GM10847 (cell line): ENCODE results near the gene CLDND2.

Experiments used
- POLR2A ChIP-seq: IDR thresholded peaks from 2 replicates; pipeline ENCODE4 v1.6.1; 2011; ENCODE audit not compliant: insufficient read length; ENCODE audit errors: extremely low read depth

CLDND2 gene

GRCh38 chr19:51346742-51347141, 22.1 kb downstream of the CLDND2 start:
- TF ChIP-seq POLR2A, result no peak

GRCh38 chr19:51345076-51345620, 23.7 kb downstream of the CLDND2 start:
- TF ChIP-seq POLR2A, result no peak

DNA sequence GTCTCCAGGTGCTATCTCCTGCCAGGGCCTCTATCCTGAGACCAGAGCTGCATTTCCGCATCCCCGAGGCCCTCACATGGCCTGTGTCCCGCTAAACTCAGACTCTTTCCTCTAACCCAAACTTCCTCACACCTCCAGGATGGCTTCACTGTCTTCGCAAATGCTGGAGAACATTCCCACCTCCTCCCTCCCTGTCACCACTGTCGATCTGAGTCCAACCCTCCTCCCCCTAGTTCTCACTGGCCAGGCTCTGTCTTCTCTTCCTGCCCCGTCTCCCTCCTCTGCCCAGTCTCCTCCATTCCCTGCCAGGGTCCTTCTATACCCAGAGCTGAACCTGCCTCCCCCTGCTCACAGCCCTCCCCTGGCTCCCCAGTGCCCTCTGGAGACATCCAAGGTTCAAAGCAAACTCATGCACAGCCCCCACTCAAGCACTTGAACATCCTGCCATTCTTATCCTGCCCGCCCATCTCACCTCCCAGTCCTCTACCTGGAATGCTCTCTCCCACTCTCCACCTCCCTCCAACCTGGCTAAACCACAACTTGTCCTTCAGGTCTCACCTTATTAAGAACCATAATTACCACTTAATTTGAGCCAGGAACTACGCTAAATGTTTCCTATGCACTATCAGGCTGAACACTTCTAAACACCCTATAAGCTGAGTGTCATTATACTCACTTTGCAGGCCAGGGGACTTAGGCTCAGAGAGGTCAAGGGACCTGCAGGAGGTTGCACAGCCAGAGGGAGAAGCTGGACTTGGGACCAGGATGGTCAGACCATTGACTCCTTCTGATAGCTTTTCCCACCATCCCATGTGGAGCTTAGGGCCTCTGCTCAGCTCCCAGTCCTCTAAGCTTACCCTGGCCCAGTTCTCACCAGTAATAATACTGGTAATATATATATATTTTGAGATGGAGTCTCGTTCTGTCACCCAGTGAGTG, 25.9 kb downstream of the CLDND2 start:
- TF ChIP-seq POLR2A, result no peak

GRCh38 chr19:51341976-51342580, 26.7 kb downstream of the CLDND2 start, which contains the start of gene VSIG10L:
VSIG10L (minus strand) TSS chr19:51342139; CDS start chr19:51342124, 15 bp downstream.
- TF ChIP-seq POLR2A, result no peak

DNA sequence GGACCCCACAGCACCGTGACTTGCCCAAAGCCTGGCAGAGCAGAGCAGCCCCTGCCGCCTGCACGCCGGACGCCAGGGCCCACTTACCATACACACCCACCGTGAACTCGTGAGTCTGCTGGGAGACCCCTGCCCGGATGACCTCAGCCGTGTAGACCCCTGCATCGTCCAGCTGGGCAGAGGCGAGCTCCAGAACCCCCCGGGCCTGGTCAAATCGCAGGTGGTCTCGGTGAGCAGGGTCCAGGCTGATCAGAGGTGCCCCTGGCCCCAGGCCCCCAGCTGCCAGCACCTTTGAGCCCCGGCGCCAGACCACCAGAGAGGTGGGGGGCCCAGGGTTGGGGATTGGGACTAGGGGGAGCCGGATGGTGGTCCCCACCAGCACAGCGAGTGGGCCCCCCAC, 27.7 kb downstream of the CLDND2 start:
- TF ChIP-seq POLR2A, result no peak

GRCh38 chr19:51339687-51340656, 28.8 kb downstream of the CLDND2 start:
- TF ChIP-seq POLR2A, result no peak

DNA sequence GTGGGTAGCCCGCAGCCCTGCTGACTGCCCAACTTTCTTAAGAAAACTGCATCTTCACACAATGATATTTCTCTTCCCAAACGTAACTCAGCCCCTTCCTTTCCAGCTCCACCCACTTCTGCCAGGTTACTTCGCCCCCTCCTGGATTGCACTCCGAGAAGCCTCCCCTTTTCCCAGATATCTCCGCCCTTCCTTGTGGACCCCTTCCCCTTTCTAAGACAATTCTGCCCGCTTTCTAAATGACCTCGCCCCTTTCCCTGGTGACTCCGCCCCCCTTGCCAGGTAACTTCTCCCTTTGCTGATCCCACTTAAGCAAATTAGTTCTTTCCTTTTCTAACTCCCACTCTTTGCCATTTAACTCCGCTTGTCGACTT, 29.5 kb downstream of the CLDND2 start:
- TF ChIP-seq POLR2A, result no peak

GRCh38 chr19:51338563-51339312, 30.1 kb downstream of the CLDND2 start:
- TF ChIP-seq POLR2A, result no peak

DNA sequence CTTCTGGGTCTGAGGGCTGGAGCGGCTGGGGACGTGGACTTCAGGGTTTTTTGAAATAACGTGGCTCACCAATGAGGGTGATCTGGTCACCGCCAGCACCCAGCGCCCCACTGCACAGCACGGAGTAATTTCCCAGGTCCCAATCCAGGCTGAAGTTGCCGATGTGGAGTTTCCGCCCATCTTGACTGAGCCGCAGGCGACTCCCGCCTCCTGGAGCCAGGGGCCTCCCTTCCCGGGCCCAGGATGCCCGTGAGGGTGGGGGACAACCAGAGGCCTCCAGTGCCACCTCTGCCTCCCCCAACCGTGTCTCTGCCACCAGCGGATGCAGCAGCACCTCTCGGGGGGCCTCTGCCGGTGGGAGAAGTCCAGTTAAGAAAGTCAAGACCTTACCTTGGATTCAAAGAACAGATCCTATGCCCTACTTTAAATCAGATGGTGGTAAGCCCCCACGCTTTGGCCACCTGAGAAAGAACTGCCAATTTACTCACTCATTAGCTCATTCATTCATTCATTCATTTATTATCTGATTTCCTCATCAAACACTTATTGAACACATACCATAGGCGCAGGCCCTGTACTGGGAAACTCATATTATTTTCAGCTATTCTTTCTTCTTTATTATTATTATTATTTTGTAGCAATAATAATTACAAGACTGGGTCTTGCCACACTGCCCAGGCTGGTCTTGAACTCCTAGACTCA, 30.8 kb downstream of the CLDND2 start:
- no peak for TF ChIP-seq POLR2A

GRCh38 chr19:51337141-51337860, 31.5 kb downstream of the CLDND2 start:
- TF ChIP-seq POLR2A, result no peak

- no peak for TF ChIP-seq POLR2A
These were observed 34.9 kb downstream of the CLDND2 start for GRCh38 chr19:51333836-51334460.

- no peak for TF ChIP-seq POLR2A
These were observed 37.1 kb downstream of the CLDND2 start for GRCh38 chr19:51331716-51332115.

DNA sequence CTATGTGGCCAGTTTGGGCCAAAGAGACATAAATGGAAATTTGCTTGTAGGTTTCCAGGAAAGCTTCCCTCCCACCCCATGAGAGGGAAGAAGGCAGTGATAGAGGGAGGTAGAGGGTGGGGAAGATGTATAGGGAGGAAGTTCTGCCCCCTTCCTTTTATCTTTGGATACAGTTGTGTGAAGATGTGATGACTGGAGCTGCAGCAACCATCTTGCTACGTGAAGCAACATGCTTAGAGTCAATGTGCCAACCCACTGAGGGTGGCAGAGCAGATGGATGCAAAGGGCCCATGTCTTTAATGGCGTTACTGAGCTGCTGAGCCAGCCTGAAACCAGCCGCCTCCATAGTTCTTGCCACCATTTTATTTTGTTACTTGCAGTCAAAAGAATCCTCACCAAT, 37.6 kb downstream of the CLDND2 start:
- no peak for TF ChIP-seq POLR2A
